ENCODE measurements around the gene ENHO.

The ENHO gene

DNA sequence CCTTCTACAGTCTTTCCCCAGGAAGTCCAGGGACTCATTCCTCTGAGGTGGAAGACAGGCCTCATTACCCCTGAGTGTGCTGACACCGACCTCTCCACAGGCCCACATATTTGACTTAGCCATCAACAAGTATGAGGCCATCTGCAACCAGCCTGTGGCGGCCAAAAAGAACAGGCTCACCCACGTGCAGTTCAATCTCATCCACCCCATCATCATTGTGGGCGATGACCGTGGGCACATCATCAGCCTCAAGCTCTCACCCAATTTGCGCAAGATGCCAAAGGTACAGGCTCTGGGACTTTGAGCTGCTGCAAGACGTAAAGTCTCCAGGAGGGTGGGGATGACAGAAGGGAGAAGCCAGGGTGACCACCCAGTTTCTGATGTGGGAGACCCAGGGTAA is 5.6 kb downstream of the ENHO start:
- no CpG with 5 or more reads among the region's 7 CpGs for WGBS (ENCODE audit: insufficient coverage, insufficient read length)
- no peak overlapping the region for H3K27ac ChIP-seq (ENCODE audit: low read length)

GRCh38 chr9:34515959-34516358 is 6.8 kb downstream of the ENHO start:
- H3K27me3 ChIP-seq (ENCODE audit: control insufficient read depth, insufficient read depth, low read length) = no peaks in the 10 kb centered on the region
- no peaks in the 10 kb centered on the region for H3K36me3 ChIP-seq (ENCODE audit: control insufficient read depth, insufficient read depth, low read length)
- H3K27ac ChIP-seq (ENCODE audit: low read length) = no peak overlapping the region
- H3K4me1 ChIP-seq (ENCODE audit: control insufficient read depth, insufficient read depth, low read length) = peaks cover 8% of the 10 kb centered on the region
- H3K4me3 ChIP-seq (ENCODE audit: low read length) = no peak overlapping the region
- WGBS (ENCODE audit: insufficient coverage, insufficient read length) = no CpG with 5 or more reads among the region's 3 CpGs
- DNase-seq (ENCODE audit: low read depth, low spot score) = no peak
- H3K9me3 ChIP-seq (ENCODE audit: control insufficient read depth, insufficient read depth, low read length) = no peaks in the 10 kb centered on the region

More for the DNA sequence above, 5.6 kb downstream of the ENHO start:
- Histone ChIP-seq H3K4me3 (ENCODE audit: low read length) (no peak overlapping the region), H3K27me3 (ENCODE audit: control insufficient read depth, insufficient read depth, low read length) (peaks cover under 1% of the 10 kb centered on the region; the same call in 1 of the 2 replicates), H3K4me1 (ENCODE audit: control insufficient read depth, insufficient read depth, low read length) (peaks cover 10% of the 10 kb centered on the region), H3K9me3 (ENCODE audit: control insufficient read depth, insufficient read depth, low read length) (no peaks in the 10 kb centered on the region), H3K36me3 (ENCODE audit: control insufficient read depth, insufficient read depth, low read length) (no peaks in the 10 kb centered on the region)
- no peak for DNase-seq (ENCODE audit: low read depth, low spot score)

DNA sequence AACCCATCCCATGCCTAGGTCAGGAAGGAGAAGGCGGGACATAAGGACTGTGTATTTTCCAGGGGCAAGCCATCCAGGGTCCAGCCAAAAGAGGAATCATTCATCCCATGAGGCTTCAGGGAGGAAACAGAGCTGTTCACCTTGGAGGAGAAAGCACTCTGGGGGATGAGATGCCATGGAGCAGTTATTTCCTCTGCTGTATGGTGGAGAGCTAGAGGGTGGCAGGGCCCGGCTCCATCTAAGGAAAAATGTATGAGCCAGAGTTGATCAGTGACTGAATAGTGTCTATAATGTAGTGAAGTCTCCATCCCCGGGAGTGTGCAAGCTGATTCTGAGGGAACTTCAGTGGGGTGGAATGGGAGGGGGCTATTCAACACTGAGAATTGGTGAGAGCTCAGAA is 8.0 kb downstream of the ENHO start:
- H3K27ac ChIP-seq (ENCODE audit: low read length) = no peak overlapping the region
- H3K4me3 ChIP-seq (ENCODE audit: low read length) = no peak overlapping the region
- H3K4me1 ChIP-seq (ENCODE audit: control insufficient read depth, insufficient read depth, low read length) = peaks cover 9% of the 10 kb centered on the region
- no CpG with 5 or more reads among the region's 3 CpGs for WGBS (ENCODE audit: insufficient coverage, insufficient read length)
- DNase-seq (ENCODE audit: low read depth, low spot score) = no peak
- no peaks in the 10 kb centered on the region for H3K9me3 ChIP-seq (ENCODE audit: control insufficient read depth, insufficient read depth, low read length)
- no peaks in the 10 kb centered on the region for H3K36me3 ChIP-seq (ENCODE audit: control insufficient read depth, insufficient read depth, low read length)
- H3K27me3 ChIP-seq (ENCODE audit: control insufficient read depth, insufficient read depth, low read length) = no peaks in the 10 kb centered on the region

DNA sequence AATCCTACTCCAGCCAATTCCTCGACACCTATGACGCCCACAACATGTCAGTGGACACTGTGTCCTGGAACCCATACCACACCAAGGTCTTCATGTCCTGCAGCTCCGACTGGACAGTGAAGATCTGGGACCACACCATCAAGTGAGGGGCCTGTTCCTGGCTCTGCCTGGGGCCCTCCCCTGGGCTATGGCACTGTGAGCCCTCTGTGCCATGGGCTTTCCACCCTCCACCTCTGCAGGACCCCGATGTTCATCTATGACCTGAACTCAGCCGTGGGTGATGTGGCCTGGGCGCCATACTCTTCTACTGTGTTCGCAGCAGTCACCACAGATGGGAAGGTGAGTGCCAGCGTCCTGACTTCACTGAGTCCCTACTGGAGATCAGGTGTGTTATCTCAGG is 8.4 kb downstream of the ENHO start:
- no CpG with 5 or more reads among the region's 8 CpGs for WGBS (ENCODE audit: insufficient coverage, insufficient read length)
- no peak overlapping the region for H3K27ac ChIP-seq (ENCODE audit: low read length)

GRCh38 chr9:34513567-34514214 is 9.1 kb downstream of the ENHO start:
- no CpG with 5 or more reads among the region's 2 CpGs for WGBS (ENCODE audit: insufficient coverage, insufficient read length)

More for the DNA sequence above, 8.4 kb downstream of the ENHO start:
- no peak for DNase-seq (ENCODE audit: low read depth, low spot score)
- Histone ChIP-seq H3K4me1 (ENCODE audit: control insufficient read depth, insufficient read depth, low read length) (peaks cover 7% of the 10 kb centered on the region), H3K9me3 (ENCODE audit: control insufficient read depth, insufficient read depth, low read length) (no peaks in the 10 kb centered on the region), H3K36me3 (ENCODE audit: control insufficient read depth, insufficient read depth, low read length) (no peaks in the 10 kb centered on the region), H3K27me3 (ENCODE audit: control insufficient read depth, insufficient read depth, low read length) (no peaks in the 10 kb centered on the region), H3K4me3 (ENCODE audit: low read length) (no peak overlapping the region)

DNA sequence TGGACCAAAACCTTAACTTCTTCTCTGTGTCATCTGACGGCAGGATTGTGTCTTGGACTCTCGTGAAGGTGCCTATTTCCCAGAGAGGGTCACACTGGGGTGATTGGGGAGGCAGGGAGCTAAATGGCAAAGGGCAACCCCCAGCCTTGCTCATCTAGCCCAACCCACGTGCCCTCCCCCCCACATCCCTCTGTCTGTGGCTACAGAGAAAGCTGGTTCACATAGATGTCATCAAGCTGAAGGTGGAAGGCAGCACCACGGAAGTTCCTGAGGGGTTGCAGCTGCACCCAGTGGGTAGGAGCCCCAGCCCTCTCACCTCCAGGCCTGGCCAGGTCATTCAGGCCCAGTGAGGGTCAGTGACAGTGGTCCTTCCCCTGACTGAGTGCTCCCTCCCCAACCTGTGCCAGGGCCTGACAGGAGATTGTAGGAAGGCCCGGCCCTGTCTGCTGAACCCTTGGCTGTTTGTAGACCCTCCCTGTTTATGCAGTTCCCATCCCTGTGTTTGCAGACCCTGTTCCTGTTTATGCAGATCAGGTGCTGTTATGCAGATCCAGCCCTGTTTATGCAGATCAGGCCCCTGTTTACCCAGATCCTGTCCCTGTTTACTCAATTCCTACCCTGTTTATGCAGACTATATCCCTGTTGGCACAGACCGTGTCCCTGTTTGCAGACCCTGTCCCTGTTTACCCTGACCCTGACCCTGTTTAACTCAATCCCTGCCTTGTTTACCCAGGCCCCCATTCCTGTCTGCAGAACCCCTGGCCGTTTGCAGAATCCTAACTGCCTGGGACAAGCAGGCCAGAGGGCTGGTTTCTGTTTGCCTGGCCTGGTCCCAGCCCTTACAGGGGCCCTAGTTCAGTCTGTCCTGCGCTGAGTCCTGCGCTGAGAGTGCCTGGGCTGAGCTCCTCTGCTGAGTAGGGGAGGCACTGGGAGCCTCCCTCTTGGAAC is 10.4 kb downstream of the ENHO start:
- peaks cover 7% of the 10 kb centered on the region for H3K4me1 ChIP-seq (ENCODE audit: control insufficient read depth, insufficient read depth, low read length)
- no peaks in the 10 kb centered on the region for H3K9me3 ChIP-seq (ENCODE audit: control insufficient read depth, insufficient read depth, low read length)
- H3K27me3 ChIP-seq (ENCODE audit: control insufficient read depth, insufficient read depth, low read length) = no peaks in the 10 kb centered on the region
- H3K36me3 ChIP-seq (ENCODE audit: control insufficient read depth, insufficient read depth, low read length) = no peaks in the 10 kb centered on the region
- no peak overlapping the region for H3K4me3 ChIP-seq (ENCODE audit: low read length)
- no CpG with 5 or more reads among the region's 9 CpGs for WGBS (ENCODE audit: insufficient coverage, insufficient read length)
- no peak for DNase-seq (ENCODE audit: low read depth, low spot score)
- no peak overlapping the region for H3K27ac ChIP-seq (ENCODE audit: low read length)

More at GRCh38 chr9:34513567-34514214, 9.1 kb downstream of the ENHO start:
- peaks cover 7% of the 10 kb centered on the region for H3K4me1 ChIP-seq (ENCODE audit: control insufficient read depth, insufficient read depth, low read length)
- H3K27ac ChIP-seq (ENCODE audit: low read length) = no peak overlapping the region
- no peaks in the 10 kb centered on the region for H3K36me3 ChIP-seq (ENCODE audit: control insufficient read depth, insufficient read depth, low read length)
- no peak overlapping the region for H3K4me3 ChIP-seq (ENCODE audit: low read length)
- no peaks in the 10 kb centered on the region for H3K9me3 ChIP-seq (ENCODE audit: control insufficient read depth, insufficient read depth, low read length)
- no peaks in the 10 kb centered on the region for H3K27me3 ChIP-seq (ENCODE audit: control insufficient read depth, insufficient read depth, low read length)
- no peak for DNase-seq (ENCODE audit: low read depth, low spot score)

DNA sequence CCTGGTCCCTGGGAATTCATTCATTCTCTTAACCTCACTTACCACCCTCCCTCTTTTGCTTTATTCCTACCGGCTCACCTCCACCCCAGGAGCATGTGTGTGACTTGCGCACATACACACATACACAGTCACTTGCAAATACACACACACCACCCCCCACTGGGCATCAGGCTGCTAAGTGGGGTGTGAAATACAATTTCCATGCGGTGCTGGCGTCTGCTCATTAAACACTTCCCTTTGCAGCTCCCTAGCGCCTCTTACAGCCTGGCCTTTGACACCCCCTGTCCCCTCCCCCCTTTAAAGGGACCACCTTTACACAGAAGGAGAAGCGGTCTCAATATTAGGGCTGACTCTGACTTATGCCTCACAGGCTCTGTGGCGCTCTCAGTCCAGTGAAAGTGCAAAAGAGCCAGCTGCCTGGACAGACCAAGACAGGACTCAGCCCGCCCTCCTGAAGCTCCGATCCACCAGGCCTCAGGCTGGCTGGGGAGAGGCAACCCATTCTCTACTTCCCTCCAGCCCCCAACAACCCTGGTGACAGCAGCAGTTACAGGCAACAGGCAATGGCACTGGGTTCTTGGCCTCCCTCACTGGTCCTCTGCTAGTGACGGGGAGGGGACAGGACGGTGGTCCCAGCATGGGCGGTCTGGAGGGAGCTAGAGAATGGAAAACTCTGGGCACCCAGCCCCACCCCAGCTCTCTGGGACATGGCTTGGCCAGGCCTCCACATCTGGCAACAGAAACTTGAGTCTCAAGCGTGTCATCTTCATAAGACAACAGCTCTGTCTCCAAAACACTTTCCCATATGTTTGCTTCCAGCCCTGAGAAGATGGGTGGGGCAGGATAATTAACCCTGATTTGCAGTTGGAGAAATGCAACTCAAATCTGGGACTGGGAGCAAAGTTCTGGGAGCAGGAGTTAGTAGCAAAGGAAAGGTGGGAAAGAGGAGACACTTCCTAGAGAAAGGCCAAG is 12.0 kb downstream of the ENHO start:
- no peak for DNase-seq (ENCODE audit: low read depth, low spot score)
- Histone ChIP-seq H3K4me3 (ENCODE audit: low read length) (no peak overlapping the region), H3K4me1 (ENCODE audit: control insufficient read depth, insufficient read depth, low read length) (peaks cover 7% of the 10 kb centered on the region), H3K9me3 (ENCODE audit: control insufficient read depth, insufficient read depth, low read length) (no peaks in the 10 kb centered on the region), H3K27ac (ENCODE audit: low read length) (no peak overlapping the region), H3K27me3 (ENCODE audit: control insufficient read depth, insufficient read depth, low read length) (no peaks in the 10 kb centered on the region), H3K36me3 (ENCODE audit: control insufficient read depth, insufficient read depth, low read length) (no peaks in the 10 kb centered on the region)
- WGBS (ENCODE audit: insufficient coverage, insufficient read length) = no CpG with 5 or more reads among the region's 13 CpGs

GRCh38 chr9:34508951-34509350 is 13.8 kb downstream of the ENHO start:
- Histone ChIP-seq H3K36me3 (ENCODE audit: control insufficient read depth, insufficient read depth, low read length) (no peaks in the 10 kb centered on the region), H3K27me3 (ENCODE audit: control insufficient read depth, insufficient read depth, low read length) (no peaks in the 10 kb centered on the region), H3K9me3 (ENCODE audit: control insufficient read depth, insufficient read depth, low read length) (no peaks in the 10 kb centered on the region), H3K27ac (ENCODE audit: low read length) (no peak overlapping the region), H3K4me3 (ENCODE audit: low read length) (no peak overlapping the region), H3K4me1 (ENCODE audit: control insufficient read depth, insufficient read depth, low read length) (peaks cover 6% of the 10 kb centered on the region)
- no CpG with 5 or more reads among the region's 3 CpGs for WGBS (ENCODE audit: insufficient coverage, insufficient read length)
- DNase-seq (ENCODE audit: low read depth, low spot score) = no peak

GRCh38 chr9:34508463-34508862 is 14.3 kb downstream of the ENHO start:
- no CpG with 5 or more reads among the region's 3 CpGs for WGBS (ENCODE audit: insufficient coverage, insufficient read length)
- no peak overlapping the region for H3K27ac ChIP-seq (ENCODE audit: low read length)
- H3K4me1 ChIP-seq (ENCODE audit: control insufficient read depth, insufficient read depth, low read length) = peaks cover 3% of the 10 kb centered on the region
- no peaks in the 10 kb centered on the region for H3K36me3 ChIP-seq (ENCODE audit: control insufficient read depth, insufficient read depth, low read length)
- no peaks in the 10 kb centered on the region for H3K9me3 ChIP-seq (ENCODE audit: control insufficient read depth, insufficient read depth, low read length)
- no peaks in the 10 kb centered on the region for H3K27me3 ChIP-seq (ENCODE audit: control insufficient read depth, insufficient read depth, low read length)
- DNase-seq (ENCODE audit: low read depth, low spot score) = no peak
- H3K4me3 ChIP-seq (ENCODE audit: low read length) = no peak overlapping the region

- Histone ChIP-seq H3K4me1 (ENCODE audit: control insufficient read depth, insufficient read depth, low read length) (peaks cover 3% of the 10 kb centered on the region), H3K27me3 (ENCODE audit: control insufficient read depth, insufficient read depth, low read length) (no peaks in the 10 kb centered on the region), H3K4me3 (ENCODE audit: low read length) (no peak overlapping the region), H3K36me3 (ENCODE audit: control insufficient read depth, insufficient read depth, low read length) (no peaks in the 10 kb centered on the region), H3K9me3 (ENCODE audit: control insufficient read depth, insufficient read depth, low read length) (no peaks in the 10 kb centered on the region), H3K27ac (ENCODE audit: low read length) (no peak overlapping the region)
- no peak for DNase-seq (ENCODE audit: low read depth, low spot score)
Measured at GRCh38 chr9:34507966-34508365, 14.8 kb downstream of the ENHO start.
